Activated T-cell treated with anti-CD3 and anti-CD28 coated beads, Interleukin-2, amount 50 U/mL, for 1 hour (primary cell): ENCODE results near the gene ACTR10.
"Not testable (repeated sequence)": the region's sequence is repeated elsewhere in the genome, so short reads cannot be mapped to it uniquely, and the experiment has no call there.

Experiments used
- DNase-seq: peaks from one replicate; pipeline ENCODE4 v3.0.0-alpha.2; 2020

Gene ACTR10

GRCh38 chr14:58227096-58227819 lies 27.3 kb downstream of the ACTR10 start:
- DNase-seq, result no peak

GRCh38 chr14:58238252-58239243 lies 38.6 kb downstream of the ACTR10 start:
- DNase-seq, result no peak

DNA sequence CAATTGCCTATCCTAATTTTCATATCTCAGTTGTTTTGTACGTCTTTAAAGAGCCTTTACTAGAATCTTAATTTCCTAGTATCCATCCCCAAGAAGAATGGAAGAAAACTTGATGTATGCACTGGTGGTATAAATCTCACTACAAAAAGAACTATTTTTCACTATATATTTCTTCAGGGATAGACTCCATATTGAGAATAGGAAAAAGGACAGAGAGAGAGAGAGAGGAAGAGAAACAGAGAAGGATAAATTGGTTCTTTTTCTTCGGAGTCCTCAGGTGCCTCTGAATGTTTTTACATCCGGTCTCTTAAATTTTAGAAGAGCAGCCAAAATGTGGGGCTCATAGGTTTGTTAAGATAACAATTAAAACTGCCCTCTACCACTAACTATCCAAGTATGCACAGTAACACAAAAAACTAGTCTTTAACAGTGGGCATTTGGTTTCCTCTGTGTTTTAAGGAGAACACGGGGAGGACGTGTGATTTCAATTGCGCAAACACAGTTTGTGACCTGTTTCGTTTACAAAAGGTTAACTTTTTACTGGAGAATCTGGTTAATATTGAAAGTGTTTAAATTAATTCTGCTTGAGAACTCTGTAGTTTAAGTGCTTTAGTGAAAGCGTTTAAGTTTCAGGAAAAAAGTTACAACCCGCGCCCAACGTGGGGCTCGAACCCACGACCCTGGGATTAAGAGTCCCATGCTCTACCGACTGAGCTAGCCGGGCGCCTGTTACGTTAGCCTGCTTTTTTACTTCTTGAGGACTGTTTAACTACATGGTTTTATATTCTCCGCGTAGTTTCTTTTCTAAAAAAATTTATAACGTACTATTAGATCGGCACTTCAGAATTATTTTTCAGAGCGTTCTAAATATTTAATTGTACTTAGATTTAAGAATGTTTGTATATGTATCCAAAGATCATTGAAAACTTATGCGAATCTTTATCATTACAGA lies 39.6 kb downstream of the ACTR10 start:
- DNase-seq, result peak; percentile 82

GRCh38 chr14:58243790-58244555 lies 44.0 kb downstream of the ACTR10 start:
- DNase-seq, result no peak

DNA sequence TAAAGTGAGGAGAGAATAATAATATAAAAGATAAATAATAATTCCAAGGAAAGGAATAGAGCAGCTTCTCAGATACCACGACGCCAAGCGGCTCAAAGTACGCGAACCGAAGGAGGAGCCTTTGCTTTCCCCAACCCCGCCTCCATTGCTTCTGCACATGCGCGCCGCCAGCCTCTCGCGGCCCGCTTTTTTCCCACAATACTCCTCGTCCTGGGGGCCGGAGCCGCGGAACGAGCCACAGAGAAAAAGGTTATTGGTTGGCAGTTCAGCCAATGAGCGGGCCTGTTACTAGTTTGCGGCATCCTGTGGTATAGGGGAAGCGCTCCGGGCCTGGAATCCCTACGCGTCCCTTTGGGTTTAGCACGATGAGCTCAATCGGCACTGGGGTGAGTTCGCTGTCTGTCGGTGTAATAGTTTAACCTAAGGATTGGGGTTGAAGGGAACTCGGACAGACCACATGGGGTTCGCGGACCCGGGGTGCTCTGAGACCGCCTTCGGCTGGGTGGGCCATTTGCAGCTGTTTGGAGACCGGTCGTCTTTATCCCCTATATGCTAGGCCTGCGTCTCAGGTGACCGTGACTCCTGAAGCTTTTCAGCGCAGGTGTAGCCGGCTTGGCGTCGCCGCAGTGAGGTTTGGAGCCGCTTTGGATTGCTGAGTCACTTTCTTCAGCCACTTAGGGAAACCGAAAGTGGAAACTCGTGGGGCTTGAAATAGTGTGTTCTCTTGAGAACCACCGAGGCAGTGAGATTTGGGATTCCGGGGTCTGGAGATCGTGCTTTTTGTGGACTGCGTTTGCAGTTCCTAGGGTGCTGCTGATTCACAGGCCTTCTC lies 44.8 kb downstream of the ACTR10 start, which contains the start of gene PSMA3:
Gene PSMA3, plus strand, starts transcription at position 288 of the 832 bp plus-strand sequence. Its CDS starts 78 bp downstream, at position 366.
- peak; percentile 96 for DNase-seq

- no peak for DNase-seq
These were observed 45.6 kb downstream of the ACTR10 start for GRCh38 chr14:58245562-58245961.

- DNase-seq, result no peak
These were observed 49.7 kb downstream of the ACTR10 start for GRCh38 chr14:58249611-58250010.

DNA sequence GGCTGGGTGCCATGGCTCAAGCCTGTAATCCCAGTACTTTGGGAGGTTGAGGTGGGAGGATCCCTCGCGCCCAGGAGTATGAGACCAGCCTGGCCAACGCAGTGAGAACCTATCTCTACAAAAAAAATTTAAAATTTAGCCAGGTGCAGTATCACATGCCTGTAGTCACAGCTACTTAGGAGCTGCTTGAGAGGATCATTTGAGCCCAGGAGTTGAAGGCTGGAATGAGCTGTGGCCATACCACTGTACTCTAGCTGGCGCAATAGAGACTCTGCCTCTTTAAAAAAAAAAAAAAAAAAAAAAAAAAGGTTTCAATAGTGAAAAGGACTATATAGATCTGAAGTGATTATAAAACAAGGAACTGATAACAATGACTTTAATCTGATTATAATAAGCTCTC lies 58.2 kb downstream of the ACTR10 start:
- DNase-seq, result no peak

GRCh38 chr14:58262005-58262404 lies 62.1 kb downstream of the ACTR10 start:
- DNase-seq, result not testable (repeated sequence)

DNA sequence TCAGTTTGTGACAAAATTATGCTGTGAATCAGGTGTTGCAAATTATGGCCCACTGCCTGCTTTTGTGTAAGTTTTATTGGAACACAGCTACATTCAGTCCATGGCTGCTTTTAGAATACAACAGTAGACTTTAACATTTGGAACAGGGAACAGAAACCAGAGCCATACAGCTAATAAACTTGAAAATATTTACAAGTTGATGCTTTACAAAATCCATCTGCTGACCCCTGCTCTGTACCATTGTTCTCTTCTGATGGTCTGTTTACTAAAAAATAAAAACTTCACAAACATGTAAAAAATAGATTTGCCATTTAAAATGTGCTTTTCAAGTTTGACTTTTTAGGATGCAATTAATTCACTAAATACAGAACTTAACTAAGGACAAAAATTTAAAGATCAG lies 65.5 kb downstream of the ACTR10 start:
- no peak for DNase-seq

DNA sequence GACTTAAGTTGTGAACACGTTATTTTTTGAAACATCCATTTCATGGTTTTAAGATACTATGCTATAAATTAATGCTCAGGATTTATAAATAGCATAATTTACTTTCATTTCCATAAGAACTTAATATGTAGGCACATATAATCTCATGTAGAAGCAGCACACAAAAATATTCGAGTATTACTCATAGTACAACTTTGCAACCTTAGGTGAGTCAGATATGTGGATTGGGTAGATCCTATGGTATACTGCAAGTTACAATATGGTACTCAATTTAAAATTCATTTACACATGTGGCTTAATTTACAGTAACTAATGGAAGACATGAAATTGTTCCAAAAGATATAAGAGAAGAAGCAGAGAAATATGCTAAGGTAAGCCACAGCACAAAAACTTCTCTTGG lies 70.7 kb downstream of the ACTR10 start:
- DNase-seq, result no peak

- DNase-seq, result no peak
These were observed 72.8 kb downstream of the ACTR10 start for GRCh38 chr14:58272588-58273372.

GRCh38 chr14:58274881-58275280 lies 74.9 kb downstream of the ACTR10 start:
- no peak for DNase-seq

GRCh38 chr14:58275527-58276190 lies 75.7 kb downstream of the ACTR10 start:
- no peak for DNase-seq

- DNase-seq, result no peak
These were observed 76.3 kb downstream of the ACTR10 start for GRCh38 chr14:58276208-58276607.

- DNase-seq, result no peak
These were observed 78.2 kb downstream of the ACTR10 start for GRCh38 chr14:58278177-58278576.

GRCh38 chr14:58280954-58281787 lies 81.2 kb downstream of the ACTR10 start:
- DNase-seq, result no peak

GRCh38 chr14:58281969-58282368 lies 82.0 kb downstream of the ACTR10 start:
- no peak for DNase-seq
